ENCODE measurements around the gene SAG.

SAG gene

GRCh38 chr2:233384811-233385488, 77.3 kb downstream of the SAG start:
- peak; percentile 27 for DNase-seq

- DNase-seq, result no peak
Observed at GRCh38 chr2:233385489-233386044, 78.0 kb downstream of the SAG start.

DNA sequence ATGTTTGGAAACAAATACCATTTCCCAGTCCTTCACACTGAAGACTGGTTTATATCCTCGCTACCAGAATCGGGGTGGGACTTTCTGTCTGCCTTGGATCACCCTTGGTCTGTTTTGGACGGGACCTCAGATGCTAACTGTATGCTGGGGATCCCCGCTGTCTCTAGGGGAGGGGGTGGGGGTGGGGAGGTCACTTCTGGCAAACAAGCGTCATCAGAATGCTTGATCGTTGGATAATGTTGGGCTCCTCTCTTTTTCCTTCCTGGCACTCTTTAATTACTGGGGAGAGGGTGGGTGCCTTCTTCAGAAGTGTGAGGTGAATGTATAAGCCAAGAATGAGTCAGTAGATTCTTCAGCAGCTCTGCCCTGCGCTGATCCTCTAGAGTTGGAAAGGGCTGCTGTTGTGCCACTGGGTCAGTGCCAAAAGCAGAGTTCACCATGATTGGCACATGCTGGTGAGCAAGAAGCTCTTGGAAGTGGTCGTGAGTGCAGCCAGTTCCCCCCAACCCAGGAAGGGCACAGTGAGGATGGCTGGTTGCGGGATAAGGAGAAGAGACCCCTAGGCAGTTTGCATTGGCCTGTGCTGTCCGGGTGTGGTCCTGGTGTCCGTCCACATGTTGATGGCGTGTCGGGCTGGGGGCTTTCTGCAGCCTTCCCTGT, 78.9 kb downstream of the SAG start:
- no peak for DNase-seq

DNA sequence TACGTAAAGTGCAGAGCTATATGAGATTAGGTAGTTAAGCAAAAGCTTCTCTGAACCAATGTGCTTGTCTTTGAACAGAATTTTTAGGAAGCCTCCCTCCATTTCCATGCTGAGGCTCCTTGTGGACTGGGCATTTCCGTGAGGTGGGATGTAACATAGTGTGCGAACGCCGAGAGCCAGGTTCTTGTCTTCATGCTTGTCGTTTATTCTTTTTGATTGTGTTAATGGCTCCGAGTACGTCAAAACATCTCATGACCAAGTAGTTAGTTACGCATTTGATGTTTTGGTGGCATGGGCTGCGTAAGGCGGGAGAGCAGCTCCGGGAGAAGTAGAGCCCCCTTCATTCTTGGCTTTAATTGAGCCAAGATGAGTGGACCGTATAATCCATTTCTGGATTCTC, 79.6 kb downstream of the SAG start:
- DNase-seq, result no peak

DNA sequence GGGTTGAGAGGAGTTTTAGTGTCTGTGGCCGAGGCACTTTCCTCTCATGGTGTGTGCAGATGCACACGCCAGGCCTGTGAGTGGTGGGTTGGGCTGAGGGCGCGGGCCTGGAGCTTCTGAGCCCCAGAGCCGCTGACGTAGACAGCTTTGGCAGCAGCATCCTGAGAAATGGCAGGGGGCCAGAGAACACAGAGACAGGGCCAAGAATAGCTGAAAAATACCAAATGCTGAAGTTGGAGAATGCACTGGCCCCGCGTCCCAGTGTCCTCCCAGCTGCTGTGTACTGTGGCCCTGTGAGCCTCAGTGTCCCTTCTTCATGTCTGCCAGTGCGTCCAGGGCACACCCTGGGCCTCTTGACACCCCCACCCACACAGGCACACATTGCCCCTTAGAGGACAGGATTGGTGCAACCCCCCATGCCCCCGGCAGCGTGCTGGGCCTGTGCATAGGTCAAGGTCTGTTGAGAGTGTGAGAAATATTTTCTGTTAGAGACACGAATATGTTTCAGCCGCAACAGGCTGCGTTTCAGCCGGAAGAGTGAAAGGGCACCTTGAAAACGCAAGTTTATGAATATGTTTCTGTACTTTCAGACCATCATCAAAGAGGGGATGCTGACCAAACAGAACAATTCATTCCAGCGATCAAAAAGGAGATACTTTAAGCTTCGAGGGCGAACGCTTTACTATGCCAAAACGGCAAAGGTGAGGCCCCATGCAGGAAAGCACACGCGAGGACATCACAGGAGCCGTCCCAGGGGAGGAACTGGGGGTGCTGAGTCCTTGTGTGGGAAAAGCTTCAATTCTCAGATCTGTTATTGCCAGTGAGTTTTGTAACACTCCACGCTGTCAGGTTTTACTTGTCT, 80.3 kb downstream of the SAG start:
- no peak for DNase-seq

GRCh38 chr2:233389601-233390125, 82.0 kb downstream of the SAG start:
- no peak for DNase-seq

DNA sequence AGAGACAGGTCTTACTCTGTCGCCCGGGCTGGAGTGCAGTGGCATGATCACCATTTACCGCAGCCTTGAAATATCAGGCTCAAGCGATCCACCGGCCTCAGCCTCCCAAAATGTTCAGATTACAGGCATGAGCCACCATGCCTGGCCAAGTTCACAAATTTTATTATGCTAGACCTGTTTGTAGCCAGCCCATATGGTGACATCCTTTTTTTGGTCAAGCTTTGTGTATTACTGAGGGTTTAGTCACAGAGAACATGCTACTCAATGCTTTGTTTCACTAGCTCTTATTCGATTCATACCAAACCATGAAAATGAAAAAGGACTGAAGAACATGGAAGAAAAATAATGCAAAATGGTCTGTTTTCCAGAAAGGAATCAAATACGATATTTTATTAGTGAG, 88.1 kb downstream of the SAG start:
- no peak for DNase-seq
